Left renal cortex interstitium (tissue), 4 donors: ENCODE results near the gene EHMT2. TPM values are rescaled to one million over a fixed set of nuclear protein-coding genes. Genes with fewer than 3 reads are reported as not detected.

ENCODE experiments used
- DNase-seq, 4 donors: peaks; one replicate each; pipeline ENCODE4 v3.0.0-alpha.2; 2013; ENCODE audit warnings: low read depth in 4 of 4, low spot score in 2 of 4, missing footprints in 1 of 4
- polyA plus RNA-seq, 4 donors: library from polyadenylated mRNA; unstranded; fragments of 120-200 nt; gene quantifications; one replicate each; pipeline ENCODE4 v1.2.1, GENCODE V29; 2013; ENCODE audit not compliant: insufficient read length in 4 of 4

Gene EHMT2
- polyA plus RNA-seq, 4 donors, result 65.6 to 111 (median 86.8) TPM

GRCh38 chr6:31892821-31893220 lies 4.7 kb downstream of the EHMT2 start:
- DNase-seq, result no peak

- DNase-seq, result no peak
Measured at GRCh38 chr6:31889331-31889972, 8.0 kb downstream of the EHMT2 start.

- no peak for DNase-seq
Measured at GRCh38 chr6:31888276-31889258, 8.9 kb downstream of the EHMT2 start.

- no peak for DNase-seq
Measured at GRCh38 chr6:31887173-31888007, 10.1 kb downstream of the EHMT2 start.

- DNase-seq, result no peak
Measured at GRCh38 chr6:31886541-31886991, 10.9 kb downstream of the EHMT2 start.

- DNase-seq, result no peak
Measured at GRCh38 chr6:31884528-31885035, 12.9 kb downstream of the EHMT2 start.

GRCh38 chr6:31883676-31884075 lies 13.8 kb downstream of the EHMT2 start:
- DNase-seq, result no peak

- DNase-seq, result no peak
Measured at GRCh38 chr6:31882344-31882743, 15.2 kb downstream of the EHMT2 start.

GRCh38 chr6:31881136-31881859 lies 16.2 kb downstream of the EHMT2 start:
- no peak for DNase-seq

GRCh38 chr6:31880616-31881015 lies 16.9 kb downstream of the EHMT2 start:
- no peak for DNase-seq

GRCh38 chr6:31879901-31880300 lies 17.6 kb downstream of the EHMT2 start:
- no peak for DNase-seq

GRCh38 chr6:31879143-31879542 lies 18.4 kb downstream of the EHMT2 start:
- DNase-seq, result no peak

GRCh38 chr6:31878726-31879125 lies 18.8 kb downstream of the EHMT2 start, which contains the start of gene SLC44A4:
SLC44A4 (minus strand) TSS chr6:31878997; CDS start chr6:31878980, 17 bp downstream.
- DNase-seq, result no peak

GRCh38 chr6:31878222-31878621 lies 19.3 kb downstream of the EHMT2 start:
- DNase-seq, result no peak

GRCh38 chr6:31877651-31878161 lies 19.8 kb downstream of the EHMT2 start:
- no peak for DNase-seq

GRCh38 chr6:31877125-31877650 lies 20.3 kb downstream of the EHMT2 start:
- DNase-seq, result no peak

GRCh38 chr6:31876357-31876756 lies 21.1 kb downstream of the EHMT2 start:
- no peak for DNase-seq

GRCh38 chr6:31875877-31876276 lies 21.6 kb downstream of the EHMT2 start:
- no peak for DNase-seq

GRCh38 chr6:31874836-31875572 lies 22.5 kb downstream of the EHMT2 start:
- DNase-seq, result no peak
